ENCODE data around the gene MED16.

DNA sequence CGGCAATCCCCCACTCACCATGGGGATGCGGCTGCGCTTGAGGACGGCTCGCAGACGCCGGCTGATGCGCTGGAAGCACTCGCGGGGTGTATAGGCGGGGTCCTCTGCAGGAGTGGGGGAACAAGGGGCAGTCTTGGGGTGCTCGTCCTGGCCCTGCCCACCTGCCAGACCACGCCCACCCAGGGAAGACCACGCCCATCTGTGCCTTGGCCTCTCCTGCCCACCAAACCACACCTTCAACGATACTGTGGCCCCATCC is 7.0 kb upstream of the MED16 start:
- TF ChIP-seq CTCF (conservative IDR thresholded peaks at IDR 0.05; ENCODE audit: low read depth, low read length) (no peak), EZH2 (IDR thresholded peaks at IDR 0.05; ENCODE audit: borderline replicate concordance, low read depth, low read length, poor library complexity, severe bottlenecking) (no peak)
